GM23338 (cell line): ENCODE results near the gene TMEM237. TPM values are rescaled to one million over a fixed set of nuclear protein-coding genes. Genes with fewer than 3 reads are reported as not detected.

Source experiments
- ATAC-seq: fragments of 200-7000 bp; cut with Tn5 transposase; 3 replicates; pipeline ENCODE4 v1.9.1; 2020
- DNase-seq: peaks from one replicate; pipeline ENCODE4 v3.0.0-alpha.2; 2015; ENCODE audit warnings: low spot score
- H2AFZ ChIP-seq: fragments of 200-600 bp; sonication (generic); 2 replicates; pipeline ENCODE4 v1.8.0; 2016; ENCODE audit warnings: antibody characterized with exemption, mild to moderate bottlenecking, moderate library complexity
- H3F3A ChIP-seq: fragments of 200-600 bp; sonication (generic); replicated peaks from 2 replicates; pipeline ENCODE4 v1.8.0; 2017; ENCODE audit warnings: antibody characterized with exemption, mixed run types, low read depth
- H3K27ac ChIP-seq: fragments of 200-600 bp; sonication (generic); 2 replicates; pipeline ENCODE4 v1.6.1; 2016; ENCODE audit warnings: low read depth
- H3K27me3 ChIP-seq: fragments of 200-600 bp; sonication (generic); 2 replicates; pipeline ENCODE4 v1.8.0; 2016; ENCODE audit warnings: mild to moderate bottlenecking, mixed run types, moderate library complexity; ENCODE audit not compliant: insufficient read depth
- H3K36me3 ChIP-seq: fragments of 200-600 bp; sonication (generic); 2 replicates; pipeline ENCODE4 v1.8.0; 2016; ENCODE audit warnings: mild to moderate bottlenecking; ENCODE audit not compliant: insufficient read depth
- H3K4me1 ChIP-seq: fragments of 200-600 bp; sonication (generic); 2 replicates; pipeline ENCODE4 v1.8.0; 2016; ENCODE audit warnings: mild to moderate bottlenecking, moderate library complexity; ENCODE audit not compliant: insufficient read depth
- H3K4me2 ChIP-seq: fragments of 200-600 bp; sonication (generic); 2 replicates; pipeline ENCODE4 v1.7.1; 2017; ENCODE audit warnings: mixed run types
- H3K4me3 ChIP-seq: fragments of 200-600 bp; sonication (generic); 2 replicates; pipeline ENCODE4 v1.6.1; 2016; ENCODE audit warnings: mixed run types
- H3K79me2 ChIP-seq: fragments of 200-600 bp; sonication (generic); replicated peaks from 2 replicates; pipeline ENCODE4 v1.8.0; 2017; ENCODE audit warnings: mild to moderate bottlenecking; ENCODE audit not compliant: insufficient read depth
- H3K9me2 ChIP-seq: fragments of 200-600 bp; sonication (generic); 2 replicates; pipeline ENCODE4 v1.8.0; 2017; ENCODE audit not compliant: insufficient read depth
- H4K20me1 ChIP-seq: fragments of 200-600 bp; sonication (generic); replicated peaks from 2 replicates; pipeline ENCODE4 v1.8.0; 2017; ENCODE audit warnings: mild to moderate bottlenecking; ENCODE audit not compliant: insufficient read depth
- H3K27ac Mint-ChIP-seq: 2 replicates; pipeline ENCODE4 v1.8.0; 2020; ENCODE audit warnings: inconsistent platforms, mild to moderate bottlenecking, moderate library complexity, mixed read lengths
- H3K27me3 Mint-ChIP-seq: 3 replicates; pipeline ENCODE4 v1.8.0; 2022; ENCODE audit warnings: low read depth, mild to moderate bottlenecking, moderate library complexity, mixed read lengths, inconsistent platforms; ENCODE audit not compliant: insufficient read depth, poor library complexity
- H3K36me3 Mint-ChIP-seq: 3 replicates; pipeline ENCODE4 v1.8.0; 2021; ENCODE audit warnings: low read depth, mild to moderate bottlenecking, inconsistent platforms, moderate library complexity, mixed read lengths
- H3K4me1 Mint-ChIP-seq: 3 replicates; pipeline ENCODE4 v1.8.0; 2020; ENCODE audit warnings: mild to moderate bottlenecking, inconsistent platforms, mixed read lengths
- H3K4me3 Mint-ChIP-seq: 3 replicates; pipeline ENCODE4 v1.8.0; 2021; ENCODE audit warnings: moderate library complexity, mild to moderate bottlenecking, inconsistent platforms, mixed read lengths
- H3K9me3 Mint-ChIP-seq: 3 replicates; pipeline ENCODE4 v1.8.0; 2020; ENCODE audit warnings: moderate library complexity, mild to moderate bottlenecking, inconsistent platforms, mixed read lengths
- CREB1 ChIP-seq: fragments of 250-450 bp; sonication (Bioruptor Pico); IDR thresholded peaks from 2 replicates; pipeline ENCODE4 v1.5.0; 2020; ENCODE audit warnings: low read depth, mild to moderate bottlenecking, moderate library complexity
- ETS1 ChIP-seq: IDR thresholded peaks from 2 replicates; pipeline ENCODE4 v1.6.1; 2016; ENCODE audit warnings: antibody characterized with exemption
- EZH2 ChIP-seq: fragments of 200-600 bp; sonication (generic); IDR thresholded peaks from one replicate; pipeline ENCODE4 v1.8.0; 2017; ENCODE audit warnings: antibody characterized with exemption, mild to moderate bottlenecking, low read depth; ENCODE audit not compliant: unreplicated experiment
- EZH2phosphoT487 ChIP-seq: fragments of 200-600 bp; sonication (generic); IDR thresholded peaks from one replicate; pipeline ENCODE4 v1.8.1; 2018; ENCODE audit warnings: antibody characterized with exemption; ENCODE audit not compliant: unreplicated experiment
- JUNB ChIP-seq: IDR thresholded peaks from one replicate; pipeline ENCODE4 v1.6.1; 2016; ENCODE audit warnings: antibody characterized with exemption; ENCODE audit not compliant: unreplicated experiment
- NANOG ChIP-seq: IDR thresholded peaks from 2 replicates; pipeline ENCODE4 v1.6.1; 2016; ENCODE audit warnings: antibody characterized with exemption, borderline replicate concordance
- POLR2AphosphoS5 ChIP-seq: IDR thresholded peaks from 2 replicates; pipeline ENCODE4 v1.6.1; 2016; ENCODE audit warnings: antibody characterized with exemption, low read depth
- REST ChIP-seq: IDR thresholded peaks from one replicate; pipeline ENCODE4 v1.6.1; 2018; ENCODE audit warnings: antibody characterized with exemption; ENCODE audit not compliant: unreplicated experiment
- STAT1 ChIP-seq: IDR thresholded peaks from one replicate; pipeline ENCODE4 v1.6.1; 2016; ENCODE audit warnings: antibody characterized with exemption; ENCODE audit not compliant: unreplicated experiment
- ZNF114 ChIP-seq: fragments of 250-450 bp; sonication (Bioruptor Pico); IDR thresholded peaks from 2 replicates; pipeline ENCODE4 v1.5.0; 2020; ENCODE audit warnings: mild to moderate bottlenecking, moderate library complexity
- ZNF331 ChIP-seq: fragments of 250-450 bp; sonication (Bioruptor Pico); IDR thresholded peaks from 2 replicates; pipeline ENCODE4 v1.5.0; 2020; ENCODE audit warnings: low read depth, mild to moderate bottlenecking, moderate library complexity
- polyA plus RNA-seq: library from polyadenylated mRNA; unstranded; fragments of >200 nt; fragmentation: Nextera tagmentation; extraction: Ambion mirVana; gene quantifications from 2 replicates; pipeline ENCODE4 v1.2.1, GENCODE V29; 2016
- total RNA-seq: library from RNA; depleted of rRNA; stranded (reverse); fragments of >200 nt; shearing (Covaris generic); gene quantifications from 2 replicates; pipeline ENCODE4 v1.2.3, GENCODE V29; 2014
- TF ChIP-seq, protein P1 (sequence below), 2 experiments: fragments of 200-600 bp in 1 of 2; sonication (generic) in 1 of 2; conservative IDR thresholded peaks; 2 replicates each; pipeline versions ENCODE4 v1.5.1 to v1.6.1; 2016 to 2017; ENCODE audit warnings: antibody characterized with exemption in 2 of 2, low read depth in 2 of 2, mild to moderate bottlenecking in 2 of 2, moderate library complexity in 1 of 2

TMEM237 gene
- total and polyA plus RNA-seq, 2 experiments from 2014 or later, result 42.0 to 48.9 TPM

GRCh38 chr2:201654616-201655384 lies 11.5 kb upstream of the TMEM237 start (continued):
- TF ChIP-seq, protein P1, sequence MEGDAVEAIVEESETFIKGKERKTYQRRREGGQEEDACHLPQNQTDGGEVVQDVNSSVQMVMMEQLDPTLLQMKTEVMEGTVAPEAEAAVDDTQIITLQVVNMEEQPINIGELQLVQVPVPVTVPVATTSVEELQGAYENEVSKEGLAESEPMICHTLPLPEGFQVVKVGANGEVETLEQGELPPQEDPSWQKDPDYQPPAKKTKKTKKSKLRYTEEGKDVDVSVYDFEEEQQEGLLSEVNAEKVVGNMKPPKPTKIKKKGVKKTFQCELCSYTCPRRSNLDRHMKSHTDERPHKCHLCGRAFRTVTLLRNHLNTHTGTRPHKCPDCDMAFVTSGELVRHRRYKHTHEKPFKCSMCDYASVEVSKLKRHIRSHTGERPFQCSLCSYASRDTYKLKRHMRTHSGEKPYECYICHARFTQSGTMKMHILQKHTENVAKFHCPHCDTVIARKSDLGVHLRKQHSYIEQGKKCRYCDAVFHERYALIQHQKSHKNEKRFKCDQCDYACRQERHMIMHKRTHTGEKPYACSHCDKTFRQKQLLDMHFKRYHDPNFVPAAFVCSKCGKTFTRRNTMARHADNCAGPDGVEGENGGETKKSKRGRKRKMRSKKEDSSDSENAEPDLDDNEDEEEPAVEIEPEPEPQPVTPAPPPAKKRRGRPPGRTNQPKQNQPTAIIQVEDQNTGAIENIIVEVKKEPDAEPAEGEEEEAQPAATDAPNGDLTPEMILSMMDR (conservative IDR thresholded peaks at IDR 0.05; ENCODE audit: low read depth in 2 of 2), result no peak
- no peak for TF ChIP-seq ETS1
- no peak for TF ChIP-seq JUNB
- no peak for TF ChIP-seq EZH2phosphoT487
- TF ChIP-seq CREB1 (CRISPR knock-in tag), result no peak
- no peak for TF ChIP-seq ZNF114 (CRISPR knock-in tag)
- TF ChIP-seq POLR2AphosphoS5, result no peak
- TF ChIP-seq EZH2, result no peak
- no peak for TF ChIP-seq NANOG
- no peak for TF ChIP-seq STAT1
- TF ChIP-seq REST, result no peak

- no peaks in the 10 kb centered on the region for H3K36me3 Mint-ChIP-seq
- Histone ChIP-seq H3K79me2 (no peaks in the 10 kb centered on the region), H3K4me3 (no peak overlapping the region), H3K27me3 (no peaks in the 10 kb centered on the region), H3K36me3 (no peaks in the 10 kb centered on the region), H3K27ac (no peak overlapping the region), H3K9me2 (no peaks in the 10 kb centered on the region), H4K20me1 (no peaks in the 10 kb centered on the region), H3K4me2 (no peak overlapping the region), H3K4me1 (no peaks in the 10 kb centered on the region), H2AFZ (no peak overlapping the region), H3F3A (no peaks in the 10 kb centered on the region)
- H3K27ac Mint-ChIP-seq, result no peak overlapping the region
- no peak overlapping the region for H3K4me3 Mint-ChIP-seq
- H3K27me3 Mint-ChIP-seq, result peaks cover 3% of the 10 kb centered on the region
- ATAC-seq (no peak), DNase-seq (no peak)
- no peaks in the 10 kb centered on the region for H3K4me1 Mint-ChIP-seq
- no peaks in the 10 kb centered on the region for H3K9me3 Mint-ChIP-seq
- TF ChIP-seq EZH2 (no peak), CREB1 (CRISPR knock-in tag) (no peak), ZNF331 (CRISPR knock-in tag) (no peak), ZNF114 (CRISPR knock-in tag) (no peak), POLR2AphosphoS5 (no peak), STAT1 (no peak), JUNB (no peak)
Observed at GRCh38 chr2:201653221-201653620, 9.9 kb upstream of the TMEM237 start.
